GM18868 (cell line): ENCODE data around the gene CHST11.
A peak's percentile ranks its signal among the peaks of the same experiment; 100 is the strongest.

Source experiments
- ATAC-seq: cut with Tn5 transposase; IDR thresholded peaks from one replicate; pipeline ENCODE4 v1.9.1; 2021; ENCODE audit warnings: mild to moderate bottlenecking, moderate library complexity; ENCODE audit not compliant: unreplicated experiment

Gene CHST11

DNA sequence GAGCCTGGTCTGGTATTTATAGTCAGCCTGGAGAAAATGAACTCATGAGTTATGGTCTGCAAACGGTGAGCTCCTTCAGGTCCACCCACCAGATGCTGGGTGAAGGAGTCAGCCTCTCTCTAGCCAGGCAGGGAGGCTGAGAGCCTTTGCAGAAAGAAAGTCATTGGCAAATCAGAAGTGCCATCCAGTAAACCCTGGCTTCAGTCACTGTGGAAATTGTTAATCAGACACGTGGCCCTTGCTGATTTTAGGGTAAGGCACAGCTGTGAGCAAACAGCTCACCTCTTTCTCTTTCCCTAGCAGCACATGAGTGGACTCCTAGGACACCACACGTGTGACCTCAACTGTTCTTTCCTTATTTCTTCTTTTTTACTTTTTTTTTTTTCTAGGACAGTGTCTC, 44.9 kb downstream of the CHST11 start:
- ATAC-seq, result no peak

DNA sequence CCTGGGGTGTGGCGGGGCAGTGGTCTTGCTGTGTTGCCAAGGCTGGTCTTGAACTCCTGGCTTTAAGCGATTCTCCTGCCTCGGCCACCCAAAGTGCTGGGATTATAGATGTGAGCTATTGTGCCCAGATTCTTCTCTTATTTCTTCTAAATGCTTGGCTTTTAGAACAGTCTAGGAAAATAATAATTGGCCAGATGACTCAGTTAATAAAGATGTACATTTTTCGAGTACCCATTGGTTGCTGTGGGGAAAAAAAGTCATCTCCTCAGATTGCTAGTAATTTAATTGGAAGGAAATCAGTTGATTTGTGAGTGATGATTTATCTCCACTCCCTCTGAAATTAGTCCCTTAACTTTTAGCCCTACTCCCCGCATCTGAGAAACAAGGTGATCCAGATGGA, 45.5 kb downstream of the CHST11 start:
- ATAC-seq, result no peak

GRCh38 chr12:104502638-104503037, 45.9 kb downstream of the CHST11 start:
- no peak for ATAC-seq

GRCh38 chr12:104503191-104503590, 46.4 kb downstream of the CHST11 start:
- ATAC-seq, result no peak

DNA sequence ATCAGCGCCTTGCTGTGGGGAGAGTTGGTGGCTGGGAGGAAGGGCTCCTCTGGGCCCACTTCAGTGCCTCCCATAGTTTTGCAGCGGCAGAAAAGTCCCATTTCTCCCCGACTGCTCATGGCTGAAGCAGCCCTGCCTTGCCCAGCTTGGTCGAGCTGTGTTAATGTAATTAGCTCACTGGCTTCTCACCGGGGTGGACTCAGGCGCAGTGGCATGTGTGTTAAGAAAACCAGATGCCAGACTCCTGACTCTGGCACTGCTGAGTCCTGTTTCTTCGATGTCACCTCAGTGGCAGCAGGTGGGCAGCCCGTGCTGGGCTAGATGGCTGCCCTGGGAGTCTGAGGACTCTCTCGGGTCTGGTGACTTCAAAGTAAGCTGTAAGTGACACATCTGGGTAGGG, 47.4 kb downstream of the CHST11 start:
- ATAC-seq, result no peak

- peak; percentile 99 for ATAC-seq
Measured at GRCh38 chr12:104505095-104505818, 48.5 kb downstream of the CHST11 start.

GRCh38 chr12:104506676-104507401, 50.1 kb downstream of the CHST11 start:
- no peak for ATAC-seq

DNA sequence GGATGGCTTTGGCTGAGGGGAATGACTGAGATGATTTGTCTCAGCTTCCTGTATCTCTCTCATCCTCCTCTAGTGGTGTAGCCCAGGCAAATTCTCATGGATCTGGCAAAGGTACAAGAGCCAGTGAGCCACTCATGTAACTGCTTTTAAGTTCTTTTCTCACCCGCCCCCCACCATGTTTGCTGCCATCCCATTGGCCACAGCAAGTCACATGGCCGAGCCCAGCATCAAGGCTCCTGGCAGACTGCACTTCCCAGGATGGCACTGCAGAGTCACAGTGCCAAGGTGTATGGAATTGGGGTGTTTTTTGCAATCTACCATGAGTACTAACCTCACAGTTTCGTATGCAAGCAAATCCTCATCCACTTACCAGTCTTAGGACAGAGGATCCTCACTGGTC, 50.9 kb downstream of the CHST11 start:
- ATAC-seq, result no peak

DNA sequence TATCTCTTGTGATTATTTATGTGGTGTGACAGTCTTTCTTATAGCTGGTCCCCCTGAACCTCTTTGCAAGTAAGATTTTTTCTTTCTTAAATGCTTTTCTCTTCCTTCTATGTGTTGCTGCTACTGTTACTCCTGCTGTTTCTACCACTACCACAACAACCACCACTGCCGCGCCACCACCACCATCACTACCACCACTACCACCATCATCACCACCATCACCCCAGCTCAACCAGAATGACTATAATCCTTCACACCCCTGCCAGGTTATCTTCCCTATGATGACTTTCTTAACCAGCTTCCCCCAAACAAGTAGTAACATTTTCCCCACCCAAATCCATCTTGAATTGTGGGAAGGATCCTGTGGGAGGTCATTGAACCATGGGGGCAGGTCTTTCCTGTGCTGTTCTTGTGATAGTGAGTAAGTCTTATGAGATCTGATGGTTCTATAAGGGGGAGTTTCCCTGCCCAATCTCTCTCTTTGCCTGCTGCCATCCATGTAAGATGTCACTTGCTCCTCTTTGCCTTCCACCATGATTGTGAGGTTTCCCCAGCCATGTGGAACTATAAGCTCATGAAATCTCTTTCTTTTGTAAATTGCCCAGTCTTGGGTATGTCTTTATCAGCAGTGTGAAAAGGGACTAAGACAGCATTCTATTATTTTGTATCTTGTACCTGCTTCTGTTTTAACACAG, 52.2 kb downstream of the CHST11 start:
- no peak for ATAC-seq

GRCh38 chr12:104510145-104510872, 53.6 kb downstream of the CHST11 start:
- ATAC-seq, result no peak

- no peak for ATAC-seq
Measured at GRCh38 chr12:104510873-104511440, 54.2 kb downstream of the CHST11 start.

DNA sequence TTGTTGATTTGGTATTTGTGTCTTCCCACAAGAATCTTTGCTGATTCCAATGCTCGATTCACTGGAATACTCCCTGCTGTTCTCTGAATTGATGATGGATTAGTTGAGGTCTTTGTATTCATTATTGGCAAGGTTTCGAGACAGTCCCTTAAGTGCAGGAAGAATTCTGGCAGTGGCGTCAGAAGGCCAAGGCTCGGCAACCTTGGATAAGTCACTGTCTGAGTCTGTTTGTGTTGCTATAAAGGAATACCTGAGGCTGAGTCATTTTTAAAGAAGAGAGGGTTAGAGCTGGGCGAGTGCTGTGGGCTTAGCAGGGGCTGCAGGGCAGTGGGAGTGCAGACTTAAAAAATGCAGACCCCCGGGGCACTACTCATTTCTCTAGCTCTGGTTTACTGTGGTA, 56.9 kb downstream of the CHST11 start:
- no peak for ATAC-seq

DNA sequence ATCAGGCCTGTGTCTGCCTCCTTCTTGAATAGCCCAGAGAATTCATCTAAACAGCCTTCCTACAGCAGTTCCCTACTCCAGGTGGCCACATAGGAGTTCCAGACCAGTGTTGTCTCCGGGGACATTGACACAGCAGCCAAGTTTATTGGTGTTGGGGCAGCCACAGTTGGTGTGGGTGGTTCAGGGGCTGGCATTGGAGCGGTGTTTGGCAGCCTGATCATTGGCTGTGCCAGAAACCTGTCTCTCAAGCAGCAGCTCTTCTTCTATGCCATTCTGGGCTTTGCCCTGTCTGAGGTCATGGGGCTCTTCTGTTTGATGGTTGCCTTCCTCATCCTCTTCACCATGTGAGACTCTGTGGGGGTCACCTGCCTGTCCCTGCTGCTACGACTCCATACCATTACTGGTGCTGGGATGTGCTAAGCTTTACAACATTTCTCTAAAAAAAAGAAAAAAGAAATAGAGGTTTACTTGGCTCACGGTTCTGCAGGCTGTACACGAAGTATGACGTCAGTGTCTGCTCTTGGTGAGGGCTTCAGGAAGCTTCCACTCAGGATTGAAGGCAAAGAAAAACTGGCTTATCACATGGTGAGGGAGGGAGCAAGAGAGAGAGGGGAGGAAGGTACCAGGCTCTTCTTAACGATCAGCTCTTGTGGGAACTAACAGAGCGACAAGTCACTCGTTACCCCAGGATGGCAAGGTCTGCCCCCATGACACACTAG, 57.5 kb downstream of the CHST11 start:
- ATAC-seq, result no peak

DNA sequence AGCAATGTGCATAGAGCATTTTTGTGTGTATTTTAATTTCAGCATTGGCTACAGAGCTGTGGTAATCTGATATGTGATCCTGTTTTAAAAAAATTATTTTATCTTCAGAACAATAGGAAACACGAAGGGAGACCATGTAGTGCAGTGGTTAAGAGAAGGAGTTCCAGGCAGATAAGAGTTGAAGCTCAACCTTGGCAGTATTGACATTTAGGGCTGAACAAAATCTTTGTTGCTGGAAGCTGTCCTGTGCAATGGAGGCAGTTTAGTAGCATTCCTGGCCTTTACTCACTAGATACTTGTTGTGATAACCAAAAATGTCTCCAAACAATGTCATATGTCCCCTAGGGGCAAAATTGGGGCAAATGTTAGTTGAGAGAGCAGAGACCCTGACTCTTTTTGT, 59.2 kb downstream of the CHST11 start:
- no peak for ATAC-seq

- ATAC-seq, result no peak
Measured at GRCh38 chr12:104516821-104517220, 60.1 kb downstream of the CHST11 start.

DNA sequence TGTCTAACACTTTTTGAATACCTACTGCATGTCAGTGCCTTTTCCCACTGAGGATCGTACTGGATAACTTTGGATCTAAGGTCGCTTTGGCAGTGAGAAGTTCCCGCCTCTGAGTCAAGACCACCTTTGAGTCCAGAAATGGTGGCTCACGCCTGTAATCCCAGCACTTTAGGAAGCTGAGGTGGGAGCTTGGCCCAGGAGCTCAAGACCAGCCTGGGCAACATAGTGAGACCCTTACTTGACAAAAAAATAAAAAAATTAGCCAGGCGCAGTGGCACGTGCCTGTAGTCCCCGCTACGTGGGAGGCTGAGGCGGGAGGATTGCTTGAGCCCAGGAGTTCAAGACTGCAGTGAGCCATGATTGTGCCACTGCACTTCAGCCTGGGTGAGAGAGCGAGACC, 61.1 kb downstream of the CHST11 start:
- ATAC-seq, result no peak

DNA sequence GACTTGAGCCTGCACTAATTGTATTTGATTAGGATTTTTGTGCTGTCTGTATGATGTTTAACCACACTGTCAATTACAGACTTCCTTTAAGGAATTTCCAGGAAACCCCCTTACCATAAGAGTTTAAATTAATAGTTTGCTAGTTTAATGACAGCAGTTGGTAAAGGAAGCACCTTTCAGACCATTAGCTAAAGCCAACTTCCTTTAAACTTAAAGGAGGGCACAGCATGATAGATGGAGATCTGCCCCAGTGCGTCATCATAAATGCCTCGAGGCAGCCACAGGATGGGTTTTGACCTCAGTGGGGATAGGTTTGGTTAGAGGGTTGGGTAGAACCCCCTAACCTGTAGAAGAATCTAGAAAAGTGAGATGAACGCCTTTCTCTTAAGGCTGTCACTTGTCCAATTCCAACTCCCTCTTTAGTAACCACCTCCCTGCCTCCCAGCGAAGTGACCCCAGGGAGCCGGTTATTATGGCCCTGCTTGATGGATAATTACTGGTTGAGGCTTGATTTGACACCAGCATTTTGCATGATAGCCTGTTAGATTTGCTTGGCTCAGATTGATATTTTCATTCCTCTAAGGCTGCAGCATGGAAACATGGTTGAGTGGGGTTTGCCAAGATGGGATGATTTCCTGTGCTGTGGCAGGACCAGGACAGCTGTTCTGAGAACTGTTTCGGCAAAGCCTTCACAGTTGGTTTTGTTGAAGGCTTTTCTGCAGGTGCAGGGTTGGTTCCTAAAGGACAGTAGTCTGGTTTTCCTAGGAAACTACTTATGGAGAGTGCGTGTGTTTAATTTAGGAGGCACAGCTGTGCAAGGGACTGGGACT, 62.7 kb downstream of the CHST11 start:
- ATAC-seq, result no peak

DNA sequence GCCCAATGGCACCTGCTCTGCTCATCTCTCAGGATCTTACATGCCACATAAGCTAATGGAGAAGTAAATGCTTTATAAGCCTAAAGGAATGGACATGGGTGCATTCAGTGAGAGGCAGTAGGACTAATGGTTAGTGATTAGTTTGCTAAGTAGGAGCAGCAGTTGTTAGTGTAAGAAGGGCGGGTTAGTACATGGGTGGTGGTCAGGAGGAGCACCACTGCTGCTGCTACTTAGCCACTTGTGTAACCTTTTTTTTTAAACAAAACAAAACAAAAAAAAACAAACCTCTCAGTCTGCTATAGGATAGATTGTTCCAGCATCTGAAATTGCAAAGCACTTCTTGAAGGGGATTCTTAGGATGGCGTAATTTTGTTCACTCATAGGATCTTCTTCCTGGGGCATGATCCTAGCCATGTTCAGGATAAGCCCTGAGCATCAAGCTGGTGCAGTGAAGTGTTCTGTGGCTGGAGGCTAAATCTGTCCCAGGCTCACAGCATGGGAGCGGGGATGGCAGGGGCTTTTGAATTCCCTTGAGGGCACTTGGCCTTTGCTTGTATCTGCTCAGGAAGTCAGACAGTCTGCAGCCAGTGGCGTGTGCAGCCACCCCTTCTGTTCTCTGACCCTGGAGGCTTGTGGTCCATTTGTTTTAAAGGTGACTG, 63.6 kb downstream of the CHST11 start:
- ATAC-seq, result peak; percentile 57

- no peak for ATAC-seq
Measured at GRCh38 chr12:104521731-104522130, 65.0 kb downstream of the CHST11 start.
